Erythroblast (primary cell): ENCODE data around the gene HSD17B14.

Source experiments
- GATA1 ChIP-seq: IDR thresholded peaks from 2 replicates; pipeline ENCODE4 v1.6.1; 2011; ENCODE audit warnings: low read depth, mild to moderate bottlenecking, control low read depth, low read length, moderate library complexity
- POLR2A ChIP-seq: IDR thresholded peaks from 2 replicates; pipeline ENCODE4 v1.6.1; 2011; ENCODE audit warnings: mild to moderate bottlenecking, low read length

- no peak for TF ChIP-seq POLR2A
- no peak for TF ChIP-seq GATA1
Observed at GRCh38 chr19:48784527-48784926, 51.8 kb downstream of the HSD17B14 start.
